Measurements from ENCODE around the gene RASEF. TPM values are rescaled to one million over a fixed set of nuclear protein-coding genes. Genes with fewer than 3 reads are reported as not detected.

The RASEF gene
- total and polyA plus RNA-seq, 2 of the 4 experiments (the other 2 are of a cell fraction) = under 0.01 to 0.05 TPM

DNA sequence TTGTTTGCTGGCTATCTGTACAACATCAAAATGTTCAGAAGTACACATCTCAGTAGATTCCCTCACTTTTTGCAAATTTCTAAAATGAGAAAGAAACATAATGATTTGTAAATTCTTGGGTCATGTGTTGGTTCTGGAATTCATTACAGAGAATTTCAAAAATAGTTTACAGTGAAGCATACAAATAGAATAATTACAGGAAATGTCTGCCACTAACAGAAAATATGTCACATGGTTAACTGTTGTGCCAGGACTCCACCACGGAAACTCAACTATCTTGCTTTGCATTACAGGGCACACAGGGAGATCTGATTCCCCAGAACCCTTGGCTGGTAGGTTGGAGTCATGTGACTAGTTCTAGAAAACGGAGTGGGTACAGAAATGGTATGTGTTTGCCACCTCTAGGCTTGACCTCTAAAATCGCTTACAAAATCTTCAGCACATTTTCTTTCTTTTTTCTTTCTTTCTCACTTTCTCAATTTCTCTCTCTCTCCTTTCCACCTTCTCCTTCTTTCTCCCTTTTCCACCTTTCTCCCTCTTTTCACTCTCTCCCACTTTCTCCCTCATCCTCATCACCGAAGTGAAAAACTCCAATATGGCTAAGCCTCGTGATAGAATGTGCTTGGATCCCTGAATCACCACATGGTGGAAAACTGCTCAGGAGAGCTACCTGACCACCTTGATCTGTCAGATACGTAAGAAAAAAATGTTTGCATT, 32.4 kb downstream of the RASEF start:
- H4K5ac ChIP-seq (ENCODE audit: low read depth, low read length) = no peak overlapping the region
- H2AK5ac ChIP-seq (ENCODE audit: low read depth, low read length) = no peak overlapping the region
- 0 out of 2 replicates have a peak overlapping the region, but pooled peaks have one; percentile 7 for H3K4ac ChIP-seq (ENCODE audit: low read depth, low read length)
- H4K91ac ChIP-seq (ENCODE audit: insufficient read depth, low read depth, low read length) = no peak overlapping the region
- WGBS, 2 experiments (ENCODE audit: extremely low coverage in 2 of 2, insufficient read length in 1 of 2) = 100% methylated on average over 1 of the region's 6 CpGs
- ATAC-seq (ENCODE audit: low read depth) (no peak), DNase-seq (no peak)
- H2BK20ac ChIP-seq (ENCODE audit: low read depth, low read length) = 0 out of 2 replicates have a peak overlapping the region, but pooled peaks have one; percentile 10
- no peaks in the 10 kb centered on the region for H4K20me1 ChIP-seq (ENCODE audit: insufficient read depth, low read length)
- no TSS peak for BruUV-seq (replicated peaks)
- H3K9me1 ChIP-seq (ENCODE audit: insufficient read depth, low read length) = peaks cover 5% of the 10 kb centered on the region
- no peak overlapping the region for H3K4me3 ChIP-seq (ENCODE audit: insufficient read depth, low read depth, low read length)
- no peak overlapping the region for H2BK15ac ChIP-seq (ENCODE audit: low read depth, low read length)
- H3K56ac ChIP-seq (ENCODE audit: extremely low read depth, insufficient read depth, low read length) = no peak overlapping the region
- H3K79me1 ChIP-seq (ENCODE audit: low read depth in 1 of 2, low read length in 2 of 2) = no peaks in the 10 kb centered on the region
- ChIA-PET POLR2A (ENCODE audit: unreplicated experiment) (no interaction called here), CTCF (interaction anchor here (1.6 kb wide), 1 partner anchor 12 kb away, joined by 3 read pairs; no protein-coding TSS in a partner anchor)
- no peaks in the 10 kb centered on the region for H3K9me3 ChIP-seq (ENCODE audit: control insufficient read depth, insufficient read depth, low read length)
- H3K27me3 ChIP-seq (ENCODE audit: control insufficient read depth, insufficient read depth, low read length) = no peaks in the 10 kb centered on the region
- H2BK5ac ChIP-seq (ENCODE audit: low read depth, low read length, poor library complexity, severe bottlenecking) = no peak overlapping the region
- H3K18ac ChIP-seq (ENCODE audit: low read depth, low read length) = no peak overlapping the region
- H2BK120ac ChIP-seq (ENCODE audit: low read depth, low read length) = no peak overlapping the region
- H3K23ac ChIP-seq (ENCODE audit: low read depth, low read length) = no peak overlapping the region
- no peak overlapping the region for H2AFZ ChIP-seq (replicated peaks; ENCODE audit: low read length, poor library complexity)
- in situ Hi-C loops (cut with MboI; ENCODE audit: low sequenced_read_pairs) (no loop called here), dilution Hi-C loops (cut with HindIII; ENCODE audit: low sequenced_read_pairs, unreplicated experiment) (no loop called here), intact Hi-C loops (cut with micrococcal nuclease) (no loop called here)
- no peak overlapping the region for H3K27ac ChIP-seq (ENCODE audit: insufficient read depth, low read length)
- no peak overlapping the region for H3K14ac ChIP-seq (replicated peaks; ENCODE audit: low read depth, low read length)
- peaks cover 8% of the 10 kb centered on the region for H3K4me1 ChIP-seq (ENCODE audit: control insufficient read depth, insufficient read depth, low read length)
- no peak for TF ChIP-seq MAFK (IDR thresholded peaks at IDR 0.05; ENCODE audit: low read depth, low read length)
- no peak for TF ChIP-seq RCOR1 (IDR thresholded peaks at IDR 0.05; ENCODE audit: insufficient replicate concordance, low read length)
- no peak for TF ChIP-seq RAD21 (IDR thresholded peaks at IDR 0.05; ENCODE audit: low read length)
- TF ChIP-seq FOS (IDR thresholded peaks at IDR 0.05; ENCODE audit: low read depth, low read length) = no peak
- TF ChIP-seq MAZ (IDR thresholded peaks at IDR 0.05; ENCODE audit: borderline replicate concordance, low read depth, low read length) = no peak
- TF ChIP-seq MXI1 (IDR thresholded peaks at IDR 0.05; ENCODE audit: borderline replicate concordance, low read depth, low read length) = no peak
- TF ChIP-seq, protein P1, sequence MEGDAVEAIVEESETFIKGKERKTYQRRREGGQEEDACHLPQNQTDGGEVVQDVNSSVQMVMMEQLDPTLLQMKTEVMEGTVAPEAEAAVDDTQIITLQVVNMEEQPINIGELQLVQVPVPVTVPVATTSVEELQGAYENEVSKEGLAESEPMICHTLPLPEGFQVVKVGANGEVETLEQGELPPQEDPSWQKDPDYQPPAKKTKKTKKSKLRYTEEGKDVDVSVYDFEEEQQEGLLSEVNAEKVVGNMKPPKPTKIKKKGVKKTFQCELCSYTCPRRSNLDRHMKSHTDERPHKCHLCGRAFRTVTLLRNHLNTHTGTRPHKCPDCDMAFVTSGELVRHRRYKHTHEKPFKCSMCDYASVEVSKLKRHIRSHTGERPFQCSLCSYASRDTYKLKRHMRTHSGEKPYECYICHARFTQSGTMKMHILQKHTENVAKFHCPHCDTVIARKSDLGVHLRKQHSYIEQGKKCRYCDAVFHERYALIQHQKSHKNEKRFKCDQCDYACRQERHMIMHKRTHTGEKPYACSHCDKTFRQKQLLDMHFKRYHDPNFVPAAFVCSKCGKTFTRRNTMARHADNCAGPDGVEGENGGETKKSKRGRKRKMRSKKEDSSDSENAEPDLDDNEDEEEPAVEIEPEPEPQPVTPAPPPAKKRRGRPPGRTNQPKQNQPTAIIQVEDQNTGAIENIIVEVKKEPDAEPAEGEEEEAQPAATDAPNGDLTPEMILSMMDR (conservative IDR thresholded peaks at IDR 0.05; ENCODE audit: low read depth, low read length) = no peak
- TF ChIP-seq POLR2A (IDR thresholded peaks at IDR 0.05; ENCODE audit: low read depth, low read length) = no peak
- TF ChIP-seq RFX5 (IDR thresholded peaks at IDR 0.05; ENCODE audit: low read depth, low read length) = no peak
- TF ChIP-seq NFE2L2 (IDR thresholded peaks at IDR 0.05; ENCODE audit: low read depth, low read length) = no peak
- H2AK9ac ChIP-seq (replicated peaks; ENCODE audit: low read depth, low read length, poor library complexity) = no peak overlapping the region
- H3K9ac ChIP-seq (ENCODE audit: low read depth, low read length) = no peak overlapping the region
- H3K36me3 ChIP-seq (ENCODE audit: control insufficient read depth, insufficient read depth, low read length) = no peaks in the 10 kb centered on the region
- no peak overlapping the region for H3K4me2 ChIP-seq (ENCODE audit: low read depth, low read length)
- no peak overlapping the region for H4K8ac ChIP-seq (ENCODE audit: low read depth in 2 of 2, low read length in 2 of 2)
